ENCODE results near the gene ORC5.

DNA sequence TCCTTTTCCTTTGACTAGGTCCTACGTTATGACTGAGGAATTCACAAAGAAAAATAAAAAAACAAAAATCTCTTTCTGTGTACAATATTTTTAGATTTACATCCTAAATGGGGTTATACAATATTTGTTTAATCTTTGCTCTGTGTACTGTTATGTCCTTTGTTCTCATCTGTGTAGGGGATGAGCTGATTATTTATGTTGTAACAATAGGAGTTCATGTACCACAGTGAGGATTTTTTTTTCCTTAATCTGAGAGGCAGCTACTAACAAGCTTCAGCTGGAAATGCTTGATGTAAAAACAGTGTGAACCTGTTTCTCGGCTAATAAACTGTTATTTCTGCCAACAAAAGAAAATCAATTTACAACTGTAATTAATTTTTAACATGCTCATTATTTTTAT, 58.0 kb downstream of the ORC5 start:
- TF ChIP-seq GATA3 (IDR thresholded peaks at IDR 0.05; ENCODE audit: low read depth, low read length) (no peak), GATA2 (IDR thresholded peaks at IDR 0.05; ENCODE audit: low read depth, low read length) (no peak)

Data from SH-SY5Y (cell line).